Erythroblast (primary cell): Measurements from ENCODE around the gene ZNF423.

ENCODE experiments used
- GATA1 ChIP-seq: IDR thresholded peaks from 2 replicates; pipeline ENCODE4 v1.6.1; 2011; ENCODE audit warnings: low read depth, mild to moderate bottlenecking, control low read depth, low read length, moderate library complexity
- POLR2A ChIP-seq: IDR thresholded peaks from 2 replicates; pipeline ENCODE4 v1.6.1; 2011; ENCODE audit warnings: mild to moderate bottlenecking, low read length

- no peak for TF ChIP-seq POLR2A
- no peak for TF ChIP-seq GATA1
Measured at GRCh38 chr16:49488740-49489525, 367.0 kb downstream of the ZNF423 start.
